22Rv1 (cell line): ENCODE data around the gene GIMAP2.

Source experiments
- H3K27ac ChIP-seq: fragments of 450-650 bp; 2 replicates; pipeline ENCODE4 v1.5.1; 2017
- CTCF ChIP-seq: fragments of 450-650 bp; IDR thresholded peaks from 2 replicates; pipeline ENCODE4 v1.5.1; 2017; ENCODE audit warnings: mild to moderate bottlenecking
- ZFX ChIP-seq: fragments of 450-650 bp; IDR thresholded peaks from 2 replicates; pipeline ENCODE4 v1.6.1; 2017; ENCODE audit warnings: antibody characterized with exemption, borderline replicate concordance

Gene GIMAP2

GRCh38 chr7:150685219-150686029, at the start of gene GIMAP2:
GIMAP2 (plus strand) TSS chr7:150685706; CDS start chr7:150687060, 1,354 bp downstream.
- TF ChIP-seq CTCF, result no peak
- TF ChIP-seq ZFX, result no peak
- H3K27ac ChIP-seq, result no peak within 1 kb of the TSS

- no peak for TF ChIP-seq ZFX
- TF ChIP-seq CTCF, result no peak
- H3K27ac ChIP-seq, result no peak overlapping the region
Measured at GRCh38 chr7:150641854-150642253, 43.7 kb upstream of the GIMAP2 start.

- H3K27ac ChIP-seq, result no peak overlapping the region
- TF ChIP-seq CTCF, result no peak
- no peak for TF ChIP-seq ZFX
Measured at GRCh38 chr7:150642926-150643325, 42.6 kb upstream of the GIMAP2 start.

- no peak overlapping the region for H3K27ac ChIP-seq
- no peak for TF ChIP-seq ZFX
- no peak for TF ChIP-seq CTCF
Measured at GRCh38 chr7:150645259-150646020, 40.1 kb upstream of the GIMAP2 start.

GRCh38 chr7:150648353-150649079, 37.0 kb upstream of the GIMAP2 start:
- no peak for TF ChIP-seq CTCF
- TF ChIP-seq ZFX, result no peak
- H3K27ac ChIP-seq, result no peak overlapping the region

GRCh38 chr7:150649080-150649385, 36.5 kb upstream of the GIMAP2 start:
- no peak overlapping the region for H3K27ac ChIP-seq
- no peak for TF ChIP-seq CTCF
- TF ChIP-seq ZFX, result no peak
